ENCODE data around the gene ITPKC. TPM values are rescaled to one million over a fixed set of nuclear protein-coding genes. Genes with fewer than 3 reads are reported as not detected.
"Not testable (repeated sequence)": the region's sequence is repeated elsewhere in the genome, so short reads cannot be mapped to it uniquely, and the experiment has no call there.

ITPKC gene
- total RNA-seq, 2 donors from 2014 or later = 8.3 to 9.4 TPM

- Mint-ChIP-seq H3K36me3 (no peaks in the 10 kb centered on the region), H3K27ac (no peak overlapping the region), H3K9me3 (no peaks in the 10 kb centered on the region)
- no peak for DNase-seq (ENCODE audit: low spot score in 2 of 2)
- no peak for ATAC-seq
These were observed 66.8 kb downstream of the ITPKC start for GRCh38 chr19:40783711-40784110.

GRCh38 chr19:40784146-40784545 is 67.2 kb downstream of the ITPKC start:
- ATAC-seq; H3K9me3 Mint-ChIP-seq; H3K27ac Mint-ChIP-seq; DNase-seq (ENCODE audit: low spot score in 2 of 2); H3K36me3 Mint-ChIP-seq: not testable (repeated sequence)

GRCh38 chr19:40785526-40785925 is 68.6 kb downstream of the ITPKC start:
- peaks cover 0 to 7% of the 10 kb centered on the region in 2 donors for H3K36me3 Mint-ChIP-seq
- H3K27ac Mint-ChIP-seq = peak overlapping the region; percentile 33 to 48
- no peak for DNase-seq (ENCODE audit: low spot score in 2 of 2)
- H3K9me3 Mint-ChIP-seq = no peaks in the 10 kb centered on the region
- peak; percentile 31 to 76 for ATAC-seq

- no peak for ATAC-seq
These were observed 69.4 kb downstream of the ITPKC start for GRCh38 chr19:40786060-40787037.

More at GRCh38 chr19:40786060-40787037, 69.4 kb downstream of the ITPKC start:
- no peaks in the 10 kb centered on the region for H3K9me3 Mint-ChIP-seq
- no peak for DNase-seq (ENCODE audit: low spot score in 2 of 2)
- peaks cover 0 to 11% of the 10 kb centered on the region in 2 donors for H3K36me3 Mint-ChIP-seq
- H3K27ac Mint-ChIP-seq = peak overlapping the region; percentile 48 to 67

Other genes starting within 250 kb of the ITPKC start
- gene SHKBP1, start 140.2 kb upstream of the ITPKC start, total RNA-seq = 100 to 1,000 TPM; 108 to 173 TPM
- 100 to 1,000 TPM; 178 to 245 TPM for gene LTBP4, start 115.7 kb upstream of the ITPKC start, total RNA-seq
- gene NUMBL, start 26.5 kb upstream of the ITPKC start, total RNA-seq = 10 to 100 TPM; 18.0 to 20.2 TPM
- 10 to 100 TPM; 25.5 to 39.8 TPM for gene COQ8B, start 226 bp upstream of the ITPKC start, total RNA-seq
- gene ACTMAP, start 33.4 kb downstream of the ITPKC start, total RNA-seq = 10 to 100 TPM; 21.4 to 23.2 TPM
- gene SNRPA, start 34.1 kb downstream of the ITPKC start, total RNA-seq = 100 to 1,000 TPM; 197 to 227 TPM
- gene MIA, start 58.4 kb downstream of the ITPKC start, total RNA-seq = not detected
- 10 to 100 TPM; 42.8 to 60.6 TPM for gene RAB4B, start 61.1 kb downstream of the ITPKC start, total RNA-seq
- gene EGLN2, start 82.1 kb downstream of the ITPKC start, total RNA-seq = 10 to 100 TPM; 88.3 to 96.7 TPM
- gene CYP2A6, start 133.3 kb downstream of the ITPKC start, total RNA-seq = under 1 TPM in 1 of 2 donors, not detected in 1; 0.23 TPM
- gene CYP2A7, start 165.1 kb downstream of the ITPKC start, total RNA-seq = not detected